ENCODE results near the gene TADA1.

The TADA1 gene

DNA sequence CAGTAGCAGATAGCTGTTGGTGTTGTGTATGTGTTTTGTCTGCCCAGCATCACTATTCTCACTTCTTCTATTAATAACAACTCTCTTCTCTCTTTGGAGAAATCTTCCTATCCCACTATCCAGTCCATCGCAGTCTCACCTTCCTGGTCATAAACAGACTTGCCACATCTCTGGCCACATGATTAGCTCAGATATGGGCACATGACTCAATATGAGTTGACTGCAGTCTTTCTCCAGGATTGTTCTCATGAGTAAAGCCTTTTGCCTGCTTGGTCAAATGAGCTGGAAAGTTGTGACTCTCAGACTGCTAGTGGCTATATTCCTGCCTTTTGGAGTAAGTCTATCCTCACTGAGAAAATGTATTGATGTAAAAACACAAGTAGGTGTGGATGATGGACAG is 32.9 kb upstream of the TADA1 start:
- no peak overlapping the region for H3K9ac ChIP-seq (ENCODE audit: low read length)
- no peaks in the 10 kb centered on the region for H3K27me3 ChIP-seq (ENCODE audit: control insufficient read depth, insufficient read depth, low read length)
- H3K9me3 ChIP-seq (ENCODE audit: control insufficient read depth, low read depth, low read length): peaks cover 9% of the 10 kb centered on the region
- no peaks in the 10 kb centered on the region for H3K4me1 ChIP-seq (ENCODE audit: control insufficient read depth, low read depth, low read length)
- H3K36me3 ChIP-seq (ENCODE audit: control insufficient read depth, low read depth, low read length): no peaks in the 10 kb centered on the region
- no peak overlapping the region for H3K4me3 ChIP-seq (ENCODE audit: low read length)
- no peak overlapping the region for H3K27ac ChIP-seq (ENCODE audit: low read length)

DNA sequence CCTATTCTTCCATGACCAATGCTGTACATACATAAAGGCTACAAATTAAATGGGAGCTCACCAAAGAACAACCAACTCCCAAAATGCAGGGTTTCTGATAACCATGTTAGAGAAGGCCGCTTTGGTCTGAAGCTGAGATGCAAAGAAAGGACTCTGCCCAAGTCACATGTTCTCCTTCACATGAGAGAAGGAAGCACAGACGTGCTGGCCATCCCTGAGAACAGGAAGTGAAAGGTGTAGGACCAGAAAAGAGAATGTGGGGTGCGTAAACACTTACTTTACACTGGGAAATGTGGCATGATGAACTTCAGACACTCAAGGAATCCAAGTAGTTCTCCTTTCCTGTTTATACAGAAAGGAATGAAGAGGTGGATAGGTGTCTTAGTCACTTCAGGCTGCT is 31.7 kb upstream of the TADA1 start:
- no peak overlapping the region for H3K9ac ChIP-seq (ENCODE audit: low read length)
- H3K4me1 ChIP-seq (ENCODE audit: control insufficient read depth, low read depth, low read length): no peaks in the 10 kb centered on the region
- no peak overlapping the region for H3K4me3 ChIP-seq (ENCODE audit: low read length)
- no peaks in the 10 kb centered on the region for H3K36me3 ChIP-seq (ENCODE audit: control insufficient read depth, low read depth, low read length)
- no peak overlapping the region for H3K27ac ChIP-seq (ENCODE audit: low read length)
- peaks cover 9% of the 10 kb centered on the region for H3K9me3 ChIP-seq (ENCODE audit: control insufficient read depth, low read depth, low read length)
- H3K27me3 ChIP-seq (ENCODE audit: control insufficient read depth, insufficient read depth, low read length): no peaks in the 10 kb centered on the region

DNA sequence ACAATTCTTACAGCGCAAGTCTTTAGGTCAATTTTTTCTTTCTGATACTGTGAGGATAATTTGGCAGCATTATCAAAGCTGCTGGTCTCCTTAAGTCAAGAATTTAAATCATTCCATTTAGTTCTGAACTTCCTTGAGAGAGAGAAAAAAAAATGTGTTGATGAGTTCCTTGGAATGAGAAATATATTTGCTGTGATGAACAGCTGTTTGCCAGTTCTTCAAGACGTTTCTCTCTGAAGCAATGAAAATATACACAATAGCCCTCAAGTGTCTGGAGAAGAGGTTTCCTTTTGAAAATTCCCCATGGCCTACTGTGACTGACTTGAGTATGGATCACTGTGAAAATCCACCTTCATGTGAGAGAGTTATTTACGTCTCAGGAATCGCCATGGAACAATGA is 31.0 kb upstream of the TADA1 start:
- Histone ChIP-seq H3K27ac (ENCODE audit: low read length) (no peak overlapping the region), H3K4me3 (ENCODE audit: low read length) (no peak overlapping the region), H3K9me3 (ENCODE audit: control insufficient read depth, low read depth, low read length) (peaks cover 8% of the 10 kb centered on the region), H3K9ac (ENCODE audit: low read length) (no peak overlapping the region), H3K36me3 (ENCODE audit: control insufficient read depth, low read depth, low read length) (no peaks in the 10 kb centered on the region), H3K4me1 (ENCODE audit: control insufficient read depth, low read depth, low read length) (no peaks in the 10 kb centered on the region), H3K27me3 (ENCODE audit: control insufficient read depth, insufficient read depth, low read length) (no peaks in the 10 kb centered on the region)

DNA sequence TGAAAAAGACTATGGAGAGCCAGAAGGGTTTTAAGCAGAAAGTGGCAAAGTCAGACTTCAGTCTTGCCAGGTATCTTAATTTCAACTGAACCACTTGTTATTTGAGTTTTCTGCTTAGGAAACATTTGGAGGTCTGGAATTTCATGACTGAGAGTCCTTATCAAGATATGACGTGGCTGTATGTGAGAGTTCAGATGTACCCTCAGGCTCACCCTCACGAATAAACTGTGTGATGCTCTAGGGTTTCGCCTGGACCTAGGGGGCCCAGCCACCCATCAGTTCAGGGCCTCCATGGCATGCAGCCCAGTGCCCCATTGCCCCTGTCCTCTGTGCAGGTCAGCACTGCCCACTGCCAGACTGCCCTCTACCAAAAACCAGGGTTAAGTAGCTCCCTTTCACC is 30.6 kb upstream of the TADA1 start:
- Histone ChIP-seq H3K9ac (ENCODE audit: low read length) (no peak overlapping the region), H3K4me3 (ENCODE audit: low read length) (no peak overlapping the region), H3K27me3 (ENCODE audit: control insufficient read depth, insufficient read depth, low read length) (no peaks in the 10 kb centered on the region), H3K36me3 (ENCODE audit: control insufficient read depth, low read depth, low read length) (no peaks in the 10 kb centered on the region), H3K27ac (ENCODE audit: low read length) (no peak overlapping the region), H3K9me3 (ENCODE audit: control insufficient read depth, low read depth, low read length) (peaks cover 4% of the 10 kb centered on the region), H3K4me1 (ENCODE audit: control insufficient read depth, low read depth, low read length) (no peaks in the 10 kb centered on the region)

DNA sequence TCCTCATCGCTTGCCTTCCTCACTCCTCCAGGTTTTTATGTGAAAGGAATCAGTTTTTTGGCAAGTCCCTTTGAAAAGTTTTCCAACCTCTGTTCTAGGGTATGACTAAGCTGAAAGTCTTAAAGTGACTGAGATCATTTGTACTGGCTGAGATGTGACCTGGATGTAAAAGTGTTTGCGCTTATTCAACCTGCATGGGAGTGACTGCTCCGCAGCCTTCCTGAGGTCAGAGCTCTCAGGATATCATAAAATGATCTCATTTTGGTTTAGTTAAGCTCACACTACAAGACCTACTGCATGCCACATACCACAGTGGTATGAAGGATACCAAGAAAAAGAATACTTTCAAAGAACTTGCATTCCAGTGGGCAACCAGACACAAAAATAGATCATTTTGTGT is 29.8 kb upstream of the TADA1 start:
- H3K27ac ChIP-seq (ENCODE audit: low read length): no peak overlapping the region
- no peaks in the 10 kb centered on the region for H3K27me3 ChIP-seq (ENCODE audit: control insufficient read depth, insufficient read depth, low read length)
- H3K4me3 ChIP-seq (ENCODE audit: low read length): no peak overlapping the region
- no peaks in the 10 kb centered on the region for H3K36me3 ChIP-seq (ENCODE audit: control insufficient read depth, low read depth, low read length)
- no peak overlapping the region for H3K9ac ChIP-seq (ENCODE audit: low read length)
- no peaks in the 10 kb centered on the region for H3K4me1 ChIP-seq (ENCODE audit: control insufficient read depth, low read depth, low read length)
- H3K9me3 ChIP-seq (ENCODE audit: control insufficient read depth, low read depth, low read length): no peaks in the 10 kb centered on the region

DNA sequence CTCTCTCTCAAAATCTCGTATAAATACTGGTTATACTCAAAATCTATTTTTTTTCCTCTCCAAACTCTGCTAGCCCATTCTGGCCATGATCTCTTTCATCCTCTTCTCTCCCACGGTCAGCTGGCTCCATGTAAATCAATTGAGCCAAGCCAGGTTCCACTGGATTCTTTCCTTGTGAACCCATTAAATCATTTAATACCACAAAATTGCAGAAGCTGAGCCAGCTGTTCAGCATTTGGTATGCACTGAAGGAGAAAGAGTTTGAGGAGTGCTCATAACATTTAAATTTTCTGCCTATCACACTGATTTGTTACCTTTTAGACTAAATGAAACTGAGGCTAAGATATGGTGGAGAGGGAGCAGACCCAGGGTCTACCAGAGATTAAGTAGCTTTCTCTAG is 29.1 kb upstream of the TADA1 start:
- Histone ChIP-seq H3K27ac (ENCODE audit: low read length) (no peak overlapping the region), H3K4me3 (ENCODE audit: low read length) (no peak overlapping the region), H3K36me3 (ENCODE audit: control insufficient read depth, low read depth, low read length) (no peaks in the 10 kb centered on the region), H3K27me3 (ENCODE audit: control insufficient read depth, insufficient read depth, low read length) (no peaks in the 10 kb centered on the region), H3K9ac (ENCODE audit: low read length) (no peak overlapping the region), H3K9me3 (ENCODE audit: control insufficient read depth, low read depth, low read length) (no peaks in the 10 kb centered on the region), H3K4me1 (ENCODE audit: control insufficient read depth, low read depth, low read length) (no peaks in the 10 kb centered on the region)

DNA sequence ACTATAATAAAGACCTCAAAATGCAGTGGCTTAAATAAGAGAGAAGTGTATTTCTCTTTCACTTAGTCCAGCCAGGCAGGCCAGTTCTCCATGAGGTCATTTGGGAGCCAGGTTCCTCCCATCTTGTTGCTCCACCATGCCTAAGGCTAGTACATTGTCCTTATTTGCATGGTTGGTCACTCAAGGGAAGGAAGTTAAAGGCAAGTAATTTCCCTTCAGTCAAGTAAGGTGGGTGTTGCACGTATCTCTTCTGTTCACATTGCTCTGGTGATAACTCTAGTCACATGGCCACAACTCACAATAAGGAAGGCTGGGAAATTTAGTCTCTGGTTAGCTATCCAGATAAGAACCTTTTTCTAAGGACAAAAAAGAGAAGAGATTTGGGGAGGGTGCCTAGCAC is 27.2 kb upstream of the TADA1 start:
- Histone ChIP-seq H3K27me3 (ENCODE audit: control insufficient read depth, insufficient read depth, low read length) (no peaks in the 10 kb centered on the region), H3K36me3 (ENCODE audit: control insufficient read depth, low read depth, low read length) (no peaks in the 10 kb centered on the region), H3K9me3 (ENCODE audit: control insufficient read depth, low read depth, low read length) (peaks cover under 1% of the 10 kb centered on the region), H3K4me3 (ENCODE audit: low read length) (no peak overlapping the region), H3K9ac (ENCODE audit: low read length) (no peak overlapping the region), H3K27ac (ENCODE audit: low read length) (no peak overlapping the region), H3K4me1 (ENCODE audit: control insufficient read depth, low read depth, low read length) (no peaks in the 10 kb centered on the region)

DNA sequence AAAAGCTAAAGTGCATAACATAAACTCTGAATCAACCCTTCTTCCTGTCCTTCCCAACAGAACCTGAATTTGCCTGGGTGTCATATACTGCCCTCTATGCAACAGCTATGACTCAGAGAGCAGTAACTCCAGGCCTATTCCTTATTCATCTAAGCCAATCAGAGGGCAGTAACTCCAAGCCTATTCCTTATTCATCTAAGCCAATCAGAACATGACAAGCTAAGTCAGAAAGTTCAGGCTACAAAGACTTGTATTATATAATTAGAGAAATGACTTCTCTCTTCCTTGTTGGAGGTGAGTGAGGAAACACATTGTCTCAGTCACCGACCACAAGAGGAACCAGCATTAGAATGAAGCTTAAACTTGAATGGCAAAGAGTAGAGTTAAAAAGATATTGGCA is 26.2 kb upstream of the TADA1 start:
- H3K27me3 ChIP-seq (ENCODE audit: control insufficient read depth, insufficient read depth, low read length): no peaks in the 10 kb centered on the region
- no peak overlapping the region for H3K9ac ChIP-seq (ENCODE audit: low read length)
- no peaks in the 10 kb centered on the region for H3K36me3 ChIP-seq (ENCODE audit: control insufficient read depth, low read depth, low read length)
- H3K4me3 ChIP-seq (ENCODE audit: low read length): no peak overlapping the region
- peaks cover 10% of the 10 kb centered on the region for H3K9me3 ChIP-seq (ENCODE audit: control insufficient read depth, low read depth, low read length)
- no peak overlapping the region for H3K27ac ChIP-seq (ENCODE audit: low read length)
- H3K4me1 ChIP-seq (ENCODE audit: control insufficient read depth, low read depth, low read length): no peaks in the 10 kb centered on the region

DNA sequence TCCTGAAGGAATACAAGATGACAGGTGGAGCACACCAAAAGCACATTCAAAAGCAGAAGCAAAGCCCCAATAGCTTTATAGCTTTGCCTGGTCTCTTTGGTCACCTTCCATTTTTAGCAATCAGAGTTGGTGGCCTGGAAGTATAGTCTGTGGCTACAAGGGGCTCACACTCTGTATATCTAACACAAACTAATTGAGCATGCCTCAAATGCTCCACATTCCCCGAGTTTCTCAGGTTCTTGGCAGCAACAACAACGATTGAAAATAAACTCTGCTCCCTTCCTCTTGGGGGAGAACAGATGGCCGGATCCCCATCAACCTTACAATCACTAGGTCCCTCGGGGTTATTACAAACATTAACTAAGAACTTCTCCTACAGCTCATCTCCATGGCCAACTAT is 24.9 kb upstream of the TADA1 start:
- no peak overlapping the region for H3K27ac ChIP-seq (ENCODE audit: low read length)
- H3K9me3 ChIP-seq (ENCODE audit: control insufficient read depth, low read depth, low read length): peaks cover 11% of the 10 kb centered on the region
- H3K9ac ChIP-seq (ENCODE audit: low read length): no peak overlapping the region
- H3K27me3 ChIP-seq (ENCODE audit: control insufficient read depth, insufficient read depth, low read length): no peaks in the 10 kb centered on the region
- no peaks in the 10 kb centered on the region for H3K4me1 ChIP-seq (ENCODE audit: control insufficient read depth, low read depth, low read length)
- no peak overlapping the region for H3K4me3 ChIP-seq (ENCODE audit: low read length)
- H3K36me3 ChIP-seq (ENCODE audit: control insufficient read depth, low read depth, low read length): no peaks in the 10 kb centered on the region

DNA sequence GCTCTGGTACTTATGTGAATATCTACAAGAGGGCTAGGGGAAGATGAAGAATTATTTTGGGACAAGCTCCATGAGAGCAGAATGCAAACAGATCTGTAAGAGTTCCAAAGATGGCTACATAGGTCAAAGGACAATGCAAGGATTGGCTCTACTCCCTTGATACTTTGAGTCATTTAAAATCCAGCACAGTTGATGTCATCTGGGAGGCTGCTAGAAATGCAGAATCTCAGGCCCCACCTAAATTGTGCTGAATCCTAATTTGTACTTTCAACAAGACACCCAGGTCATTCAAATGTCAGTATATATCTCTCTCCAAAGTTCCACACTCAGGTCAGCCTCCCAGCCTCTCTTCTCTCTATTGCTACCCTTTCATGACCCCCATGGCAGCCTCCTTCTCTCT is 23.7 kb upstream of the TADA1 start:
- Histone ChIP-seq H3K27ac (ENCODE audit: low read length) (no peak overlapping the region), H3K9ac (ENCODE audit: low read length) (no peak overlapping the region), H3K4me3 (ENCODE audit: low read length) (no peak overlapping the region), H3K9me3 (ENCODE audit: control insufficient read depth, low read depth, low read length) (peaks cover 11% of the 10 kb centered on the region), H3K36me3 (ENCODE audit: control insufficient read depth, low read depth, low read length) (no peaks in the 10 kb centered on the region), H3K27me3 (ENCODE audit: control insufficient read depth, insufficient read depth, low read length) (no peaks in the 10 kb centered on the region), H3K4me1 (ENCODE audit: control insufficient read depth, low read depth, low read length) (no peaks in the 10 kb centered on the region)

DNA sequence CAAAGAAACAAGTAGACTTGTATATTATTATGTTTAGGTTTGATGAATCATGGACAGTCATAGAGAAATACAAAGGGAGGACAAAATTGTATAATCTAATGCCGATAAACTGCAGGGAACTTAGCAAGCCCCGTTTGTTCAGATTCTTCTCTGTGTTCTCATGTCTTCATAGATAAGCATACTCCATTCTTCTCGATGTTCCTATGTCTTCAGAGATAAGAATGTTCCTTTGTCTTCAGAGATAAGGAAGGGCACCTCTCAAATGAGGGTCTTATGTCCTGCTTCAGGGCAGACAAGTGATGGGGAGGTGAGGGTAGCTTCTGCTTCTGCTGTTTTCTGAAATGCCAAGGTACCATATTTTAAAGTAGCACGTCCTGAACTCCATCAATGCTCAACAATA is 19.7 kb upstream of the TADA1 start:
- Histone ChIP-seq H3K4me3 (ENCODE audit: low read length) (no peak overlapping the region), H3K4me1 (ENCODE audit: control insufficient read depth, low read depth, low read length) (no peaks in the 10 kb centered on the region), H3K9ac (ENCODE audit: low read length) (no peak overlapping the region), H3K9me3 (ENCODE audit: control insufficient read depth, low read depth, low read length) (peaks cover 11% of the 10 kb centered on the region), H3K27ac (ENCODE audit: low read length) (no peak overlapping the region), H3K36me3 (ENCODE audit: control insufficient read depth, low read depth, low read length) (no peaks in the 10 kb centered on the region), H3K27me3 (ENCODE audit: control insufficient read depth, insufficient read depth, low read length) (no peaks in the 10 kb centered on the region)

DNA sequence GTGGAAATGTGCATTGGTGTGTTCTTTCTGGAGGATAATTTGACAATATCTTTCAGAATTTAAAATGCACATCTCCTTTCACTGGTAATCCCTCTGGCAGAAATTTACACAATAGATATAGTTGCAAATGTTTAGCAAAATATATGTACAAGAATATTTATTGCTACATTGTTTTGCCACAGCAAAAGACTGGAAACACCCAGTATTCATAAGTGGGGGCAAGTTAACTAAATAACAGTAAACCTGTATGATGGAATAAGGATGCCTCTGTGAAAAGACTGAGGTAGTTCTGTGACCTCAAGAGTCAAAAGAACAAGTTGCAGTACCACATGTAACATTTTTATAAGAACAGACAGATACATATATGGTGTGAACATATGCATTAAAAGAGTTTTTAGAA is 13.7 kb upstream of the TADA1 start:
- Histone ChIP-seq H3K27ac (ENCODE audit: low read length) (no peak overlapping the region), H3K36me3 (ENCODE audit: control insufficient read depth, low read depth, low read length) (no peaks in the 10 kb centered on the region), H3K27me3 (ENCODE audit: control insufficient read depth, insufficient read depth, low read length) (peaks cover 4% of the 10 kb centered on the region), H3K4me3 (ENCODE audit: low read length) (no peak overlapping the region), H3K9ac (ENCODE audit: low read length) (no peak overlapping the region), H3K9me3 (ENCODE audit: control insufficient read depth, low read depth, low read length) (no peaks in the 10 kb centered on the region), H3K4me1 (ENCODE audit: control insufficient read depth, low read depth, low read length) (no peaks in the 10 kb centered on the region)
